NCI-H2029 treated with DMSO at 0.1 percent for 48 hours (cell line): ENCODE results near the gene AHNAK.

Source experiments
- DNase-seq: peaks from one replicate; lab custom pipeline; 2025; lab: John Stamatoyannopoulos, UW

The AHNAK gene

DNA sequence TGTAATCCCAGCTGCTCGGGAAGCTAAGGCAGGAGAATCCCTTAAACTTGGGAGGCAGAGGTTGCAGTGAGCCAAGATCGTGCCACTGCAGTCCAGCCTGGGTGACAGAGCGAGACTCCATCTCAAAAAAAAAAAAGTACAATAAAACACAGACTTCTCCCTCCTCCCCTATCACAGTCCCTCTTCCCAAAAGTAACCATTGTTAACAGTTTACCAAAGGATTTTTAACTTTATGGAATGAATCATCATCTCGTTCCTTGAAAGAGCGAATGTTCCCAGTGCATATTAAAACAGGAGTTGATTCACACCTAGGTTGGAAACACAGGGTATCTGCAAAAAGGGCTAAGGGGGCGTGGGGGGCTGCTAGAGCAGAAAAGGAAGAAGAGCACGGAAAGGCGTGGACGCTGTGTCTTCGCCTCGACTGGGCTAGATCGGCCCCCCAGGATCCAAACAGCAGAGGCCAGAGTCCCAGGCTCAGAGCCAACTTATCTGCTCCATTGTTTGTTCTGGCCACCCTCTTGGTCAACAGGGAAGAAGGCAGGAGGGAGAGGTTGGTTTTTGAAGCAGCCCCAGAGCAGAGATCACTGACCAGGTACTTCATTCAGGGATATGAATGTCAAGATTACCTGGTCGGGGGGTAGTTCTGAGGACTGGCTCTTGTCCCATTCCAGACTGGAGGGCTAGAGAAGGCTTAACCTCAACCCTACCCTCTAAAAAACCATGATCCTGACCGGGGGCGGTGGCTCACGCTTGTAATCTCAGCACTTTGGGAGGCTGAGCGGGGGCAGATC is 2.1 kb upstream of the AHNAK start:
- no peak for DNase-seq

DNA sequence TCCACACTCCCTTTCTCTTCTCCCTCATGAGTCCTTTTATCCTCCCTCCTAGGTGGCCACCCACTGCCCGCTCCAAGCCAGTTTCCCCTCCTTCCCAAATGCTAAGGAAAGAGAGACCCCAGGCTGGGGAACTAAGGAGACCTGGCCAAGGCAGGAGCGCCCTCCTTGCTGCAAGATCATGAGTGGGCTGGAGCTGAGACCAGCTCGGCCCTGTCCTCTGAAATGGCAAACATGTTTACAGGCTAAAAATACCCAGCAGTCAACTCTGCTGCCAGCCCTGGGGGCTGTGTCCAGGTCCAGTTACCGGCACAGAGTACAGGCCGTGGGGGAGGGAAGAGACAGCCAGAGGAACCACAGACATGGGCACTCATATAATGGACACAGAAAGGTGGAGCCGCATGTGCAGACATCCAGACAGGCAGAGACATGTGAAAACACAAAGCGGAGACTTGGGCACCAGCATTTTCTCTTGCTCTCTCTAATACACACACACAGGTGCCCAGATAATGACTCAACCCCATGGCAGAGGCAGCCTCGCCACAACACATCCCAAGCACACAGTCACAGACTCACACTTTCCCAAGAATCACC is 1.2 kb upstream of the AHNAK start:
- no peak for DNase-seq

DNA sequence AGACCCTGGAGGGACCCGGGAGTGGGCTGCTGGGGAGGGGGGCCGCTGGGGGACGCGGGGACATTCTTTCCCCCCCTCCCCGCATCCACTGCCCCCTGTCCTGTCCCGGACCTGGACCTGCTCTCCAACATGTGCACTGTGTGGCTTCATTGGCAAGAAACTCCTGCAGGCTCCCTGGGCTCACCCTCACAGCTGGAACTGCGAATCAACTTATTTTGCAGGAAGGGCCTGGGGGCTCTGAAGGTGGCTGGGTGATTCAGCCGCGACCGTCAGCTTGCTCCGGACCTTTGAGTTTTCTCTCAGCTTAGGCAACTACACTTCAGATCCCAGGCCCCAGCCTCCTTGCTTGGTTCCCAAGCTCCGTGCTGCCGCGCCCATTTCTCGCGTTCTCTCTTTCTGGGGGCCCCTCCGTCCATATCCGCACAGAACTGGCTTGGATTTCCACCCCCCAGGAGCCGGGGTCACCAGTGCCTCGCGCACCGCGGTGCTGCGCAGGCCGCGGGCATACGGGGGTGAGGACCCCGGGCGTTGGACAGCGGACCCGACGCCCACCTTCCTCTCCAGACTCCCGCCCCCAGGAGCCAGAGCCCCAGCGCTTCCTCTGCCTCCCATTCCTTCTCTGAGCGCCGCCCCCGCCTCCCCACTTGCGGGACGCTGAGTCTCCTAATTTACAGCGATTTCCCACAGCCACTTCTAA is 471 bp upstream of the AHNAK start:
- DNase-seq, result no peak

DNA sequence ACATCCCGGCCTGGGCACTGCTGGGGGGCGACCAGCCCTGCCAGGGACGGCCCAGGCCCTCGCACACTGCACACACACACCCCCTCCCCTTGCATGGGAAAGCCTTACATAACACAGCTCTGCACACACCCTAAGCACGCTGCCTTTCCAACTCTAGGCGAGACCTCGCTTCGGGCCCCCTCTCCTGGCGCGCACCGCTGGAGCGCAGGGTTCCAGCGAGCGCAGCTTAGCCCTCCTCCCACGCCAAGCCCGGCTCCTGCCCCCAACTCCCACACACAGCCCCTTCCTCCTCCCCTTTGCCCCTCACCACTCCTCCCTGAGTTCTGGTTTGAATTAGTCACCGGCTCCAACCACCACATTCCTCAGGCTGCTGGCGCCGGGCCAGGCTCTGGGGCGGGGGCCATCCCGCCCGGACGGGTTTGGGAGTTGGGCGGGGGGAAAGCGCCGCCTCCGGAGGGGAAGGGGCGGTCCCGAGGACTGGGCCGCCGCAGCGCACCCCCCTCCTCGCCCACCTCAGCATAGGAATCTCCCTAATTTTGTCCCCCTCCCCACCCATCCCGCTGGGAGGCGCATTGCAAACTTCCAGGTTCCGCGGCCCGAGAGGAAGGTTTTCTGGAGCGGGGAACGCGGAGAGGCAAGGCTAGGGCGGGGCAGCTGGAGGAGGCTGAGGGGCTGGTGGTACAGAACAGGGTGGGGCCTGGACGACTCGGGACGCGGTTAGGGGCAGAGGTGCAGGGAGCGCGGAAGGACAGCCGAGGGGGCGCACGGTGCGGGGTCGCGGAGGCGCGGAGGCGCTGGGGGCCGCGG is 966 bp downstream of the AHNAK start:
- DNase-seq, result no peak

DNA sequence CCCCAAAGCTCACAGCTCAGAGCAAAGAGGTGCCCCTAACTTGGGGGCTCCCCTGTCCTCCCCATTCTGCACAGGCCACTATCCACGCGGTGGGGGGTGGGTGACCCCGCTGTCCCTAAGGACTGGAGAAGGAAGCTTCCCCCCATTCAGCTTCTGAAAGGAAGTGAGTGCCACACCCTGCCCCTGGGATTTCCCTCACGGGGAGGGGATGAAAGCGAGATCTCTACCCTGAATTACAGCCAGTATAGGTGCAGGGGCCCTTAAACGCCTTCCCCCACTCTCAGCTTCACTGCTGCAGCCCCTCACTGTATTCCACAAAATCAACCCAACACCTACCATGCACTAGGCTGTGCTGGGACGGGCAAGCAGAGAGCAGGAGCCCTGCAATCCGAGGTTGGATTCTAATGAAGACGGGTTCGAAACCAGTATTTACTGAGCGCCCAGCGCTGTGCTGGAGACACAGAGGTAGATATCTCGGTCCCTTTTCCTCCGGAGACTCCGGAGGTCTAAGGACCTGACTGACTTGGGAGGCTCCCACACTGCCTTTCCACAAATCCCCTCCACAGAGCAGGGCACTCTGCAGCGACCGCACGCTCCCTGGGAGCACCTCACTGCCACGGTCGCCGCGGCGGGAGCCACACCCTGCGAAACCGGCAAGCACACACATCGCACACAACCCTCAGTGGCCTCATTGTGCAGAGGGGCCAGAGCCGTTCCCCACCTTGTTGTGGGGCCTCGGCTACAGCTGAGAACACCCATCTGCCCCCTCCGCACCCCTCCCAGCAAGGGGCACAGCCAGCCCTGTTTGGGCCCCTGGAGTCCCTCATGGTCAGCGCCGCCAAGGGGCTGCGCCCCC is 1.8 kb downstream of the AHNAK start:
- DNase-seq, result no peak

DNA sequence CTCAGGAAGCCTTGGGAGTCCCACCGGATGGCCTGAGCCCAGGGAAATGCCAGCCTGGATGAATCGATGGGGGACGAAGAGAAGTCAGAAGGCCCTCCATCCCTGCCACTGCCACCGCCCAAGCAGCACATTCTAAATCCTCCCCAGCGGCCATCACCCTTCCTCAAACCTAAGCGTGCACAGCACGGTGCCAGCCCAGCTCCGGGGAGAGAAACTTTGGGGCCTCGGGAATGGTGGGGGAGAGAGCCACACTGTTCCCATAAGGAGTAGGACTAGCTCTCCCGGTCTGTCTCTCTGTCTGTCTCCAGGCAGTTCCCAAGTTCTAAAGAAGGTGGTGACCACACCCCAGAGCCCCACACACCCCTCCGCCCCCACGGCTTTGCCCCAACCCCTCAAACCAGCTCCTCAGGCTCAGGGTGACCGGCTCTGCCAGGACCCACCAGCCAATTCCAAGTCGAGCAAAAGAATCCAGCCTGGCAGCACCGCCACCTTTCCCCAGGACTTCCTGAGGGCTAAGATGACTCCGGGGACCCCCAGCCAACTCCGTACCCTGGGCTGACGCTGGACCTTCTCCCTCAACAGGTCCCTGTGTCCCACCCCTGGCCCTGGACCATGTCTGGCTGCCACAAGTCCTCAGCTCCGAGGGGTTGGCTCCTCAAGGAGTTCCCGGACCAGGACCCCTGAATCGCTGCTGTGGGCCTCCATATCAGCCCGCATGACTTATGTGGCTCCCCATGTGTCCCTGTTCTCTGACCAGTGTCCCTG is 2.7 kb downstream of the AHNAK start:
- no peak for DNase-seq

DNA sequence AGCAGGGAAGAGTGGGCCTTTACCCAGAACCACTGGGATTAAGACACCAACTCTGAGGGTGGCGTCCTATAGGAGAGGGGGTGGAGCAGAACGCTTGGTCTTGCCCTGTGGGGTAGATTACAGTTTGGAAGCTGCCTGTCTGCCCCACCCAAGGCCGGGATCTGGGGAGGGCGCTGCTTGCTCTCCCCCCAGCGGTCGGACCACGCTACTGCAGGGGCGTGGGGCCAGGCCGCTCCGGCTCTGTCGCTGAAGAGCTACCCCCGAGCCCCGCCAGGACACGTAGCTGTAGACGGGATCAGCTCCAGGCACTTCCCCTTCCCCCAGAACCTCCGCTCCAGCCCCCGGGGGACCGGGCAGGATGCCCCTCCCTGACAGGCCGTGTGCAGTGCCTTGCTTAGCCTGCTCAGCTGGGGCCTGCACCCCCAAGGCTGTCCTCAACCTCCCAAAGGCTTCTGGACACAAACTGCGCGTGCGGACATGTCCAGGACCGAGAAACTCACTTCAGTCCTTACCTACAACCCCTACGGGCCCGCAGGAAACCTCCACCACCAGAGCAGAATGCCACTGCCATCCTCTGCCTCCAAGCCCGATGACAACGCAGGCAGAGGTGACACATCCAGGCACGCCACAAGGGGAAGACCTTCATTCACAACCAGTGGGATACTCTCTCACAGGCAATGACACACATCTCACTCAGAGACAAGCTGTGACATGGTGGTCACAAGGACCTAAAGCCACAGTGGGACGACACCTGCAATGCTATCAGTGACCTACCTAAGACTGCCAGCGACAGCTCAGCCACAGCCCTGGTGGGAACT is 3.6 kb downstream of the AHNAK start:
- peak; percentile 63 for DNase-seq

DNA sequence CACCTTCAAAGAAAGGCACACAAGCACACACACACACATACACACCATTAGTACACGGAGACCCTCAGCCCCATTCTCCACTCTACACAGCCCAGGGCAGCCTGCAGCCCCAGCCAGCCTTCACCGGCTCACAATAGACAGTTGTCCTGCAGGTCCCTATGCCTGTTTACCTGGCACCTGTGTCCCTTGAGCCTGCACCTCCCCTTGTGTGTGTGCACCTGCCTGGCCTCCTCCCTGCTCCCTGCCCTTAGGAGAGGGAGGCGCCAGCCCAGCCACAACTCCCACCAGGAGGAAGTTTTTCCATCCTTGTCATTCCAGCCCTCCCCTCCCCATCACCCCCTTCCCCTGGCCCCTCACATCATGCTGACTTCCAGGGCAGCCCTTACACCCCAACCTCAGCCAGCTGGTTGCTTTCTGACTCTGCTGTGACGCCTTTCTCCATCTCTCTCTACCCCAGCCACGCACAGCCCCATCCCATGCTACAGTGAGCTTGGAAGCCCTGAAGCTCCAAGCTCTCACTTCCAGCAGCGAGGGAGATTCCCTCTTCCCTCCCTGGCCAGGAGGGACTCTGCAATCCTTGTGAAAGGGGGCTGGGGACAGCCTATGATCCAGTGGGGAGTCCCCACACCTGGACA is 4.4 kb downstream of the AHNAK start:
- peak; percentile 20 for DNase-seq

DNA sequence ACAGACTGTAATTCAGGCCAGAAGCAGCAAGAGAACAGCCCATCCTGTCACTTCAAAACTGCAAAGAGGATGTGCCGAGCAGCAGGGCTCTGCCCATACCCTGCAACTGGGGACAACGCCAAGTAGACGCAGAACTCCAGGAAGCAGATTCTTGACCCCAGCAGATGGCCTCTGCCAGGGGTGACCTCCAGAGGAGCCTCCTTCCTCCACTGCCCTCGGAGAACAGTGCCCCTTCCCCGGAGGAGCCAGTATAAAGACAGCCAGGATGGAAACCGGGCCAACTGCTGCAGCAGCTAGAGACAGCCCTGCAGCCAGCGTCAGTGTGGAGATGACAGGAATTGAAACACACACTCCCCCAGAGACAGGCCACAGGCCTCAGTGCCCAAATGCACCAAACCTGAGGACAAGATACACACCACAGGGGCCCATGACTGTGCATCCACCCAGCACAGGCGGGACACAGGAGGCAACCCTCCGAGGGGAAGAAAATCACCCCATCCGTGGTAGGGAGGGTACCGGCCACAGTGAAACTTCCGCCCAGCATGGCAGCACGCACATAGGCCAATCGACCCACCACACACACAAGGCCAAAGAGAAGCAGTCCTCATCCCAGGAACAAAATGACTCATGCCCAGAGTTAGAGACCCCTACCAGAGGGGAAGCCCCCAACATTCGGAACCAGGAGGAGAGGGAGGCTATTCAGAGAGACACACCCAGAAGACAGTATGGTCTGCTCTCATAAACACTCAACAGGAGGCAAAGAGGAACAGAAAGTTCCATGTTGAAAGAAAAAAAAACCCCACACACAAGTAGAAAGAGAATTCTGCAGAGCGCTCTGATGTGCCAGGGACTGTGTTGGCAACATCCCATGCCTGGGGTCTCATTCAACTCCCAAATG is 5.6 kb downstream of the AHNAK start:
- no peak for DNase-seq

DNA sequence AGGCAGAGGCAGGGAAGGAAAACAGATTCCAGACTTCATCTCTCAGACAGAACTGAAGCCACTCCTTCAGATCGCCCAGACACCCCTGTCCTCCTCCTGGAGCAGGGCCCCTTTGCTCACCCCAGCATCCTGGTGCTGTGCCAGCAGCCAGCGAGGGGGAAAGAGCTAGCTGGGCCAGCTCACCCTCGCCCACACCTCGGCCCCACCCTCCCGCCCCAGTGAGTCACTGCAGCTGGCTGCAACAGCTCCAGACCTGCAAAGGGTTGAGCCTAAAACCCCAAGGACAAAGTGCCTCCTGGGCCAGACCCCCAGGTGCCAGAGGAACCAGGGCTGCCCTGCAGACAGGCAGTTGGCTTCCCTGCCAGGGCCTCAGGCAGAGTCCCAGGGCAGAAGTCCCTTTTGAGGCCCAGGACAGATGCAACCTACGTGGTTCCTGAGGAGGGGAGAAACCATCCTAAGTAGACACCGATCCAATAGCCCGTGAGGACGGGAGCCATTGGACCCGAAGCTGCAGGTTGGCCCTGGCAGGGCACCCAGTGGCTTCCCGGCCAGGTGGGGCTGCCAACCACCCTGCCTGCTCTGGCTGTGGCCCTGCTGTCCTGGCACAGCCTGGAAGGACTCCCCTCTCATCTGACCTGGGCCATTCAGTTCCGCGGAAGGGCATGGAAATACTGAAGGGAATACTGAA is 7.2 kb downstream of the AHNAK start:
- no peak for DNase-seq

DNA sequence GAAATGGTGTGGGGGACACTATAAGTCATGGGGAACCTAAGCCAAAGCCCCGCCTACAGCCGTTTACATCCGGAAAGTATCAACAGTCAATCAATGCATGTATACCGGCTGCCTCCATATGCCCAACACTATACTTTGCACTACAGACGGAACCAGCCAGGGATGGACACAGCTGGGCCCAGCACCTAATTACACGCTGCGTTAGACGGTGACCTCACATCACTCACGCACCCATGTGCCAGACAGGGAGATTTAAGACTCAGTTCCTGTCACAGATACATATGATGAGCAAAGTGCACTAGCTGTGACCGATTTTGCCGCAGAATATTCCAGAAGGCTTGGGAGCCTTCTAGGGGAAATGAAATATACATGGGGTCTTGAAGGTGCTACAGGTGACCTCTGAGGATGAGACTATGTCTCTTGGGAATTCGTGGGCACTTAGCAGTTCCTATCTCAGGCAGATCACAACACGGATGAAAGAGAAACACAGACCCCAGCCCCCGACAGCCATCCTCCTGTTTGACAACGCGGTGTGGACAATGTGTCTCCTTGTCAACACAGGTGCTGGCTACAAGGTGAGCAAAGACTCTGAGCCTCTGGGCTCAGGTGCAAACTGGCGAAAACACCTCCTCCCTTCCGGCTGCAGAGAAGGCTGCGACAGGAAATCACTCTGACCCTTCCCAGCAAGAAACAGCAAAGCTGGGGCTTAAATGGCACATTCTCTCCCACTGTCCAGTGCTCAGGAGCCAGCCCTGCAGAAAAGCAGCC is 8.0 kb downstream of the AHNAK start:
- no peak for DNase-seq

DNA sequence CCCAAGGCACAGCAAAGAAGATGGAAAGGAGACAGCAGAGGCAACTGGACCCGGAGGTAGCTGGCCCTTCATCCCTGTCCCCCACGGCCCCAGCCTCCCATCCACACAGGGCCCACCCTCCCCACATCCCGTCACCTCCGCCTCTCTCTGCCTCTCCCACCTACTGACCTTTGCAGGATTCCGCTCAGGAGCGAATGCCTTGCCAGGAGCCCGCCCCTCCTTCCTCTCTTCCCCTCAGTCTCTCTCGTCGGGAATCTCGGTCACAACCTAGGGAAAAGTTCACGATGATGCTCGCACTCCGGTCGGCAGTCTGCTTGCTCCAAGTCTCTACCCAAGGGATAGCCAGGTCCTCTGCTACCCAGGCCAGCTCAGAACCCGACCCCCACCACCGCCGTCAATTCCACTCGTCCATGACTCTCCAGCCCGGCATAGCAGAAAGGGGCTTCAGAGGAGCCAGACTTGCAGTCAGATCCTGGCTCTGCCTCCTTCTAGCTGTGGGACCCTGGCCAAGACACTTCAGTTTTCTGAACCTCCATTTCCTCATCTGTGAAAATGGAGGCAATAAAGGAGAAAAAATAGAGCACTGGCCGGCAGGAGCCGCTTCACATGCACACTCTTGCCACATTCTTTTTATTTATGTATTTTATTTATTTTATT is 10.2 kb downstream of the AHNAK start:
- DNase-seq, result peak; percentile 29

DNA sequence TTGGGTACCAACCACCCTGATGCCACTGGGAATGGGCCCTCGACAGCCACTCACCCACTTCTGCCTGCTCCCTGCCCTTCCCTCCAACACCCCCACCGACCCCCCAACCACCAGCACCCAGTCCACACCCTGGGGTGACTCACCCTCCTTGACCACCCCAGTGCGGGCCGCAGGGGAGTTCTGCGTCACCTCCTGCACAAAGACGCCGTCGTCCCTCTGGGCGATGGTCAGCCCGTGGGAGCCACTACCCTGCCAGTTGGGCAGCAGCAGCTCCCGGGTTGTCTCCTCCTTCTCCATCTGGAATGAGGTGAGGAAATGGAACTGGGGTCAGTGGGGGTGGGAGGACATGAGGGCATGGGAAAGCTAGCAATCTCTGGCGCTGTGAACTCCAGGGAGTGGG is 10.8 kb downstream of the AHNAK start:
- DNase-seq, result no peak

DNA sequence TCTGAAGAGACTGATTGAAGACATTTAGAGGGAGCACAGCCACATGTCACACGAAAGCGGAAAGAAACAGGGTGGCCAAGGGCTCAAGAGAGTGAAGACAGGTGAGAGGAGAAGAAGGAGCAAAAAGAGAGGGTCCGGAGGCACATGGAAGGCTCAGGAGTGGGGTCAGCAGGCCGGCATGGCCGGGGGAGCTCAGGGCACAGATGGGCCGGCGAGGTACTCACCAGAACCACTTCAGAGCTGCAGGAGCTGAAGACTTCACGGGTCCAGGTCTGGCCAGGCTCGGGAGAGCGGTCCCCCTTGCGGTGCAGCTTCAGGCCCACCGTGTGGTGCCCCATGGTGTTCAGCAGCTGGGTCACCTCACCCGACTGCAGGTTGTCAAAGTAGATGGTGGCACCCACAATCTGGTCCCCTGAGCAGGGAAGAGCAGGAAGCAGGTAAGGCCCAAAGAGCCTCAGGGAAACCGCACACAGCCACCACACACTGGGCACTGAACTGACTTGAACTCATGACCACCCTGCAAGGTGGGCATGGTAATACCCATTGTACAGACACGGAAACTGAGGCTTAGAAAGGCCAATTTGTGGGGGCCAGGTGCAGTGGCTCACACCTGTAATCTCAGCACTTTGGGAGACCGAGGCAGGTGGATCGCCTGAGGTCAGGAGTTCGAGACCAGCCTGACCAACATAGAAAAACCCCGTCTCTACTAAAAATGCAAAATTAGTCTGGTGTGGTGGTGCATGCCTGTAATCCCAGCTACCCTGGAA is 11.6 kb downstream of the AHNAK start:
- no peak for DNase-seq

DNA sequence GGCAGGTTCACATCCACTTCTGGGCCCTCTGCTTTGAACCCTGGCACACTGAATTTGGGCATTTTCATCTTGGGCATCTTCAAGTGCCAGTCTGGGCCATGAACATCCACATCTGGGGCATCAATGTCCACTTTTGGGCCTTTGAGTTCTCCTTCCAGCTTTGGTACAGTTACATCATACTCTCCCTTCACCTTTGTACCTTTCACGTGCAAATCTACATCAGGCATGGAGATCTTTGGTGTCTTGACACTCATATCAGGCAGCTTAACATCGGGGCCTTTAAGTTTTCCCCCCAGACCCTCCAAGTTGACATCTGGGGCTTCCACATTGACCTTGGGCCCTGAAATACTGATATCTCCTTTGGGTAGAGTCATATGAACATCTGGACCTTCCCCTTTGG is 14.5 kb downstream of the AHNAK start:
- DNase-seq, result no peak
